ENCODE measurements around the gene PROK2. TPM values are rescaled to one million over a fixed set of nuclear protein-coding genes. Genes with fewer than 3 reads are reported as not detected.

PROK2 gene
- total RNA-seq, 2 donors from 2014 or later, result 0.48 TPM; not detected in 1

DNA sequence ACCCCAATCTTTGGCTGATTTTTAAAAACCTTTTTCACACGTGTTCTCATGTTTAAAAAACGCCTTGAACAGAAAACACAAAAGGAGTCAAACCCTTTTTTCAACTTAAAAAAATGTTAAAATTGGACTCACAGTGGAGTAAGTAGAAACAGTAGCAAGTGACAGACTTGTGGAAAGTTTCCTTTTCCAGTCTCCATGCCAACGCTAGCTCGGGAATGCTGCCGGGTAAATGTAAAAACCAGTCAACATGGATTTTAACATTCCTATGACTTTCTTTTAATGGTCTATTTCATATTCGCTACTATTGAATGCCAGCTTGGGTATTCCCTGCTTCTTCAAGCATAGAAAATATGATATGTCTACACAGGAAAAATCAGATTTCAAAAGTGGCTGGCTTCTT, 1.6 kb upstream of the PROK2 start:
- TF ChIP-seq, protein P1, sequence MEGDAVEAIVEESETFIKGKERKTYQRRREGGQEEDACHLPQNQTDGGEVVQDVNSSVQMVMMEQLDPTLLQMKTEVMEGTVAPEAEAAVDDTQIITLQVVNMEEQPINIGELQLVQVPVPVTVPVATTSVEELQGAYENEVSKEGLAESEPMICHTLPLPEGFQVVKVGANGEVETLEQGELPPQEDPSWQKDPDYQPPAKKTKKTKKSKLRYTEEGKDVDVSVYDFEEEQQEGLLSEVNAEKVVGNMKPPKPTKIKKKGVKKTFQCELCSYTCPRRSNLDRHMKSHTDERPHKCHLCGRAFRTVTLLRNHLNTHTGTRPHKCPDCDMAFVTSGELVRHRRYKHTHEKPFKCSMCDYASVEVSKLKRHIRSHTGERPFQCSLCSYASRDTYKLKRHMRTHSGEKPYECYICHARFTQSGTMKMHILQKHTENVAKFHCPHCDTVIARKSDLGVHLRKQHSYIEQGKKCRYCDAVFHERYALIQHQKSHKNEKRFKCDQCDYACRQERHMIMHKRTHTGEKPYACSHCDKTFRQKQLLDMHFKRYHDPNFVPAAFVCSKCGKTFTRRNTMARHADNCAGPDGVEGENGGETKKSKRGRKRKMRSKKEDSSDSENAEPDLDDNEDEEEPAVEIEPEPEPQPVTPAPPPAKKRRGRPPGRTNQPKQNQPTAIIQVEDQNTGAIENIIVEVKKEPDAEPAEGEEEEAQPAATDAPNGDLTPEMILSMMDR (IDR thresholded peaks at IDR 0.05), result no peak
- Histone ChIP-seq H3K27ac (no peak overlapping the region), H3K27me3 (peaks cover 11 to 20% of the 10 kb centered on the region in 2 donors), H3K4me1 (peaks cover 0 to 20% of the 10 kb centered on the region in 2 donors), H3K9me3 (no peaks in the 10 kb centered on the region), H3K36me3 (no peaks in the 10 kb centered on the region), H3K4me3 (no peak overlapping the region)
- DNase-seq (ENCODE audit: low spot score), result no peak

DNA sequence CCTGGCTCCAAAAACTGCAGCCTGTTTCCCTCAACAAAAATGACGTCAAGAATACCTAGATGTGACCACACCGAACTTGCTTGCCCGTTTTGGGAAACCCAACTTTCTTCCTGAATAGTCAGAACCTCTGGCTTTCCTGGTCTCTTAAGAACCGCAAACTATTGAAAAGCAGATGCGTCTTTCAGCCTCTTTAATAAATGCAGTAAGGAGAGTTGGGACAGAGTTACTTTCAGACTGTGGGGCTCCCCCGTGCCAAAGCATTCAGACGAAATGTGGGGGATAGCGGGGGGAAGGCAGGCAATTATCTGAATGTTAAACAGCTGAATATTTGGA, 1.2 kb upstream of the PROK2 start:
- H3K27me3 ChIP-seq, result peaks cover 15 to 20% of the 10 kb centered on the region in 2 donors
- peaks cover 0 to 20% of the 10 kb centered on the region in 2 donors for H3K4me1 ChIP-seq
- no peaks in the 10 kb centered on the region for H3K36me3 ChIP-seq
- TF ChIP-seq, protein P1 (IDR thresholded peaks at IDR 0.05), result no peak
- no peak for DNase-seq (ENCODE audit: low spot score)
- H3K9me3 ChIP-seq, result no peaks in the 10 kb centered on the region
- H3K4me3 ChIP-seq, result no peak overlapping the region
- H3K27ac ChIP-seq, result no peak overlapping the region

DNA sequence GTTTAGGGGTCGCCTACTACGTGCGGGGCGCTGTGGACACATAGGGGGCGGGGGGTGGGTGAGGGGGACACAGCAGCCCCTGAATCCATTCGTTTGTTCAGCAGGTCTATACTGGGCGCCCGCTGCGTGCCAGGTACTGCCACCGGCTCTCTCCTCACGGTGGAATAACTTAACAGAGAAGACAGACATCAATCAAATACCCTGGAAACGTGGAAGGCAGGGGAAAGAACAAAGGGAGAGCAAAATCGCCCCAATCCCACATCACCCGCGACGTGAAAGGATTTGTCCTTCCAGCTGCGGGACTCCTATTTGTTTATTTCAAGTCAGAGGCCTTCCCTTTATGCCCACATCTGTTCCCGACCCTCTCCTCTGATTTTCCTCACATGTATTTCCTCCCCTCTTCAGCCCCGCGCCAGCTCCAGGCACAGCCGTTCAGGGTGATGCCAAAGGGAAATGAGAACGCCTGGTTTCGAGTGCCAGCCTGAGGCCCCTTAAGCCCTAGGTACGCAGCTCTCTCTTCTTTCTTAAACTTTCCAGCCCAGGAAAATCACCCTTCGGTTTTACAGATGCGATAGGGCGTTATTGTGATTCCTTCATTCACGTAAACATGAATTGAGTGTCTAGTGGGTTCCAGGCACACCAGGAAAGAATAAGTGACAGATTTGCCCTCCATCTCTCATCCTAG, 726 bp upstream of the PROK2 start:
- Histone ChIP-seq H3K4me1 (peaks cover 0 to 20% of the 10 kb centered on the region in 2 donors), H3K27ac (no peak overlapping the region), H3K4me3 (peak overlapping the region in 1 of 2 donors; percentile 38), H3K27me3 (peaks cover 15 to 20% of the 10 kb centered on the region in 2 donors), H3K9me3 (no peaks in the 10 kb centered on the region), H3K36me3 (no peaks in the 10 kb centered on the region)
- TF ChIP-seq, protein P1 (IDR thresholded peaks at IDR 0.05), result no peak
- no peak for DNase-seq (ENCODE audit: low spot score)

DNA sequence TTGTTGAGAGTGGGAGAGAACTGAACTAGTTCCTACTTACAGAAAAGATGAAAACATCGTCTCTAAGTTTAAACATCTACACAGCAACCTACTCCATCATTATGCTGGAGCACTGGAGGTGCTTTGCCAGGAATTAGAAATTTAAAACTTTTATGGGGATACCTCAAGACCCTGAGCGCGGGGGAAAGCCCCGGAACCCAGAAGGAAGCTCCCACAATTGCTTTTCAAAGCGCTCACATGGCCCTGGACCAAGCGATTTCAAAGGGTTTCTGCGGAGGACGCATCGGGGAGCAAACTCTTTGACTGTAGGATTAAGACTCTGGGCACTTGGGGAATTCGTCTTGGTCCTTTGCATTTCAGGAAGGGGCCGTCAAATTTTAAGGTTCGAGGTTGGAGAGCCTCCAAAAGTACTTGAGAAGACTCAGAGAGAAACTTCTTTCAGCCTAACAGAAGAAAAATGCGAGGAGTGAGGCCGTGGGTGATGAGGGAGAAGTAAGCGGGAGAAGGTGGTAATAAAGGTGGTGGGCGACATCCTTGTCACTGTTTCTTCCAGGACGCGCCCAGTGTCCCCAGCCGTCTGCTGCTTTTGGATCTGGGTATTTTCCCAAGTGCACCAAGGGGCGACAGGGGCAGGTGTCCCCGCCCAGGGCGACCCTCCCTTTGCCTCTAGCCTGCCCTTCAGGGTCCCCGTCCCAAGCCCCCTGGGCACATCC, 591 bp downstream of the PROK2 start:
- H3K36me3 ChIP-seq, result no peaks in the 10 kb centered on the region
- peaks cover 0 to 20% of the 10 kb centered on the region in 2 donors for H3K4me1 ChIP-seq
- no peak overlapping the region for H3K27ac ChIP-seq
- TF ChIP-seq, protein P1 (IDR thresholded peaks at IDR 0.05), result no peak
- no peaks in the 10 kb centered on the region for H3K9me3 ChIP-seq
- peak overlapping the region in 1 of 2 donors; percentile 38 for H3K4me3 ChIP-seq
- no peak for DNase-seq (ENCODE audit: low spot score)
- peaks cover 15 to 24% of the 10 kb centered on the region in 2 donors for H3K27me3 ChIP-seq

DNA sequence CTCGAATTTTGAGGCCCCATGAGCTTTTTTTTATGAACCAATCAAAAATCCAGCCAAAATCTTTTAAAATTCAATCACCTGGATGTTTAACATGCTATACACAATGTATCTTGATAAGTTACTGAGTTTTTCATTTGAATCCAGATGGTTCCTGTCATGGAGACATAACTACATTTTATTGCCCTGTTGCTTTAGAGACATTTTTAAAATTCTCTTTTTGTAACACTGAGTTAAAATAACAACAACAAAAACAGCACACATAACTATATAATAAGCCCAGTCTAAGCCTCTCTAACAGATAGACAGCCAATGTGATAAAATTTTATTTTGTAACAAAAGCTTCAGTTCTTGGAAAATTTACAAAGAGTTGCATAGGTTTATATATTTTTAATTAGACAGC, 1.8 kb downstream of the PROK2 start:
- no peaks in the 10 kb centered on the region for H3K9me3 ChIP-seq
- peaks cover 0 to 20% of the 10 kb centered on the region in 2 donors for H3K4me1 ChIP-seq
- TF ChIP-seq, protein P1 (IDR thresholded peaks at IDR 0.05), result no peak
- H3K4me3 ChIP-seq, result no peak overlapping the region
- no peak for DNase-seq (ENCODE audit: low spot score)
- H3K27ac ChIP-seq, result no peak overlapping the region
- no peaks in the 10 kb centered on the region for H3K36me3 ChIP-seq
- H3K27me3 ChIP-seq, result peaks cover 15 to 25% of the 10 kb centered on the region in 2 donors
